MM.1S (cell line): ENCODE measurements around the gene CT45A9.
"Not testable (repeated sequence)": the region's sequence is repeated elsewhere in the genome, so short reads cannot be mapped to it uniquely, and the experiment has no call there.

Experiments
- DNase-seq: peaks from one replicate; pipeline ENCODE4 v3.0.0-alpha.2; 2015
- H2AFZ ChIP-seq: fragments of 300-600 bp; sonication (generic); 2 replicates; pipeline ENCODE4 v1.6.0; 2016; ENCODE audit warnings: antibody characterized with exemption, low read length
- H3F3A ChIP-seq: fragments of 300-600 bp; sonication (generic); 2 replicates; pipeline ENCODE4 v1.6.1; 2016; ENCODE audit warnings: mild to moderate bottlenecking, antibody characterized with exemption, low read length, moderate library complexity, mixed read lengths; ENCODE audit not compliant: insufficient read depth
- H3K27ac ChIP-seq: fragments of 300-600 bp; sonication (generic); 2 replicates; pipeline ENCODE4 v1.5.1; 2016; ENCODE audit warnings: mild to moderate bottlenecking, low read length
- H3K27me3 ChIP-seq: fragments of 300-600 bp; sonication (generic); replicated peaks from 2 replicates; pipeline ENCODE4 v1.6.0; 2016; ENCODE audit warnings: low read length; ENCODE audit not compliant: insufficient read depth
- H3K36me3 ChIP-seq: fragments of 300-600 bp; sonication (generic); replicated peaks from 2 replicates; pipeline ENCODE4 v1.6.1; 2016; ENCODE audit warnings: mild to moderate bottlenecking, low read length, mixed read lengths; ENCODE audit not compliant: insufficient read depth
- H3K4me1 ChIP-seq: fragments of 300-600 bp; sonication (generic); 2 replicates; pipeline ENCODE4 v1.6.1; 2016; ENCODE audit warnings: low read length, mixed read lengths
- H3K4me2 ChIP-seq: fragments of 300-600 bp; sonication (generic); 2 replicates; pipeline ENCODE4 v1.6.0; 2016; ENCODE audit warnings: low read depth, low read length
- H3K4me3 ChIP-seq: fragments of 300-600 bp; sonication (generic); 2 replicates; pipeline ENCODE4 v1.5.1; 2016; ENCODE audit warnings: low read length, mixed read lengths
- H3K79me2 ChIP-seq: fragments of 300-600 bp; sonication (generic); 2 replicates; pipeline ENCODE4 v1.6.1; 2016; ENCODE audit warnings: mixed run types, low read length, mixed read lengths
- H3K9ac ChIP-seq: fragments of 300-600 bp; sonication (generic); 2 replicates; pipeline ENCODE4 v1.6.1; 2016; ENCODE audit warnings: low read length, mixed read lengths
- H3K9me2 ChIP-seq: fragments of 300-600 bp; sonication (generic); replicated peaks from 2 replicates; pipeline ENCODE4 v1.6.1; 2016; ENCODE audit warnings: mild to moderate bottlenecking, low read length, mixed read lengths; ENCODE audit not compliant: insufficient read depth
- H3K9me3 ChIP-seq: fragments of 300-600 bp; sonication (generic); replicated peaks from 2 replicates; pipeline ENCODE4 v1.6.1; 2016; ENCODE audit warnings: mild to moderate bottlenecking, low read length, mixed read lengths; ENCODE audit not compliant: insufficient read depth
- H4K20me1 ChIP-seq: fragments of 300-600 bp; sonication (generic); 2 replicates; pipeline ENCODE4 v1.6.1; 2016; ENCODE audit warnings: mild to moderate bottlenecking, low read length, moderate library complexity, mixed read lengths; ENCODE audit not compliant: insufficient read depth
- TF ChIP-seq, protein P1 (sequence below): fragments of 300-600 bp; sonication (generic); IDR thresholded peaks from 2 replicates; pipeline ENCODE4 v1.5.1; 2016; ENCODE audit warnings: antibody characterized with exemption, low read length, mixed read lengths

Gene CT45A9

DNA sequence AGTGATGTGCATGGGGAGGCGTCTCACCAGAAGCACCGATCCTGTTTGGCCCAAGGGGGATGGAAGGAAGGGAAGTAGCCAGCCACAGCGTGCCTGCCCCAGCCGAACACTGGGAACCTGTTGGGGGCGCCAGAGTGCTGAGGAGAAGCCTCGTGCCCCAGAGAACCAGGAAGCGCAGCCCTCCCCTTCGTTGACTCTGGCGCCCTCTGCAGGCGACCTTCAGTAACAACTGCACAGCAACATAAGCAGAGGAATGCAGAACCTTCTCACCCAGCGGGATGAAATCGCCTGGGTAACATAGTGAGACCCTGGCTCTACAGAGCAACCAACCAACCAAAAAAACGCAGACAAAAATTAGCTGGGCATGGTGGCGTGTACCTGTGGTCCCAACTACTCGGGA, 17.4 kb upstream of the CT45A9 start:
- not testable (repeated sequence) for H3K27me3 ChIP-seq, H3K4me1 ChIP-seq, H3K4me2 ChIP-seq, H3K9me2 ChIP-seq, H3K9me3 ChIP-seq, H2AFZ ChIP-seq, H3K27ac ChIP-seq, H3K9ac ChIP-seq, H3K4me3 ChIP-seq, H3K36me3 ChIP-seq, H3K79me2 ChIP-seq, H3F3A ChIP-seq, H4K20me1 ChIP-seq
- TF ChIP-seq, protein P1, sequence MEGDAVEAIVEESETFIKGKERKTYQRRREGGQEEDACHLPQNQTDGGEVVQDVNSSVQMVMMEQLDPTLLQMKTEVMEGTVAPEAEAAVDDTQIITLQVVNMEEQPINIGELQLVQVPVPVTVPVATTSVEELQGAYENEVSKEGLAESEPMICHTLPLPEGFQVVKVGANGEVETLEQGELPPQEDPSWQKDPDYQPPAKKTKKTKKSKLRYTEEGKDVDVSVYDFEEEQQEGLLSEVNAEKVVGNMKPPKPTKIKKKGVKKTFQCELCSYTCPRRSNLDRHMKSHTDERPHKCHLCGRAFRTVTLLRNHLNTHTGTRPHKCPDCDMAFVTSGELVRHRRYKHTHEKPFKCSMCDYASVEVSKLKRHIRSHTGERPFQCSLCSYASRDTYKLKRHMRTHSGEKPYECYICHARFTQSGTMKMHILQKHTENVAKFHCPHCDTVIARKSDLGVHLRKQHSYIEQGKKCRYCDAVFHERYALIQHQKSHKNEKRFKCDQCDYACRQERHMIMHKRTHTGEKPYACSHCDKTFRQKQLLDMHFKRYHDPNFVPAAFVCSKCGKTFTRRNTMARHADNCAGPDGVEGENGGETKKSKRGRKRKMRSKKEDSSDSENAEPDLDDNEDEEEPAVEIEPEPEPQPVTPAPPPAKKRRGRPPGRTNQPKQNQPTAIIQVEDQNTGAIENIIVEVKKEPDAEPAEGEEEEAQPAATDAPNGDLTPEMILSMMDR = peak; percentile 31
- DNase-seq = peak; percentile 9

GRCh38 chrX:135888230-135888629, 16.6 kb upstream of the CT45A9 start:
- H3K9me3 ChIP-seq, H3K36me3 ChIP-seq, DNase-seq, H3K9ac ChIP-seq, H3K27ac ChIP-seq, H3K79me2 ChIP-seq, H3K9me2 ChIP-seq, H3K4me2 ChIP-seq, H2AFZ ChIP-seq, H3F3A ChIP-seq, H3K4me1 ChIP-seq, H3K4me3 ChIP-seq, H4K20me1 ChIP-seq, H3K27me3 ChIP-seq: not testable (repeated sequence)

DNA sequence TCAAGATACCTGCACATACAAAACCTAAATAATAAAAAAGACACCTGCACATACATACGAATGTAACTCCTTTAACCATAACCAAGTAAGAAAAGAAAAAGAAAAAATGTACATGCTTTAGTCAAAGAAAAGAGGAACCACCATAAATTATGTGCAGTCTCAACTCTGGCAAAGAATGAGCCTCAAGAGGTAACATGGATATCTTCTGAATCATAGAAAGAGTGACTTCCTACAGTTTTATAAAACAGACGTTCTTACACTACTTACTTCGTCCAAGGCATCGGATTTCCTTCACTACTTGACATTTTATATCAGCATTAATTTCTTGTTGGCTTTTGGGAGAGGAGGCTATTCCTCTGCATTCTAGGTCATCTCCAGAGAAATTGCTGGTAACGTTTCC, 11.1 kb upstream of the CT45A9 start:
- H2AFZ ChIP-seq, H3K27ac ChIP-seq, H3F3A ChIP-seq, H3K27me3 ChIP-seq, H4K20me1 ChIP-seq, H3K4me2 ChIP-seq, H3K4me3 ChIP-seq, H3K4me1 ChIP-seq, DNase-seq, H3K9ac ChIP-seq, H3K79me2 ChIP-seq, H3K36me3 ChIP-seq, H3K9me3 ChIP-seq, H3K9me2 ChIP-seq: not testable (repeated sequence)

DNA sequence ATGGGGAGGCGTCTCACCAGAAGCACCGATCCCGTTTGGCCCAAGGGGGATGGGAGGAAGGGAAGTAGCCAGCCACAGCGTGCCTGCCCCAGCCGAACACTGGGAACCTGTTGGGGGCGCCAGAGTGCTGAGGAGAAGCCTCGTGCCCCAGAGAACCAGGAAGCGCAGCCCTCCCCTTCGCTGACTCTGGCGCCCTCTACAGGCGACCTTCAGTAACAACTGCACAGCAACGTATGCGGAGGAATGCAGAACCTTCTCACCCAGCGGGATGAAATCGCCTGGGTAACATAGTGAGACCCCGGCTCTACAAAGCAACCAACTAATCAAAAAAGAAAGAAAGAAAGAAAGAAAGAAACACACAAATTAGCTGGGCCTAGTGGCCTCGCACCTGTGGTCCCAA, 17.2 kb downstream of the CT45A9 start, which contains the start of gene CT45A8:
CT45A8 (minus strand) TSS at position 101 of the 400 bp plus-strand sequence. CDS start 3,755 bp downstream, outside the sequence.
- H3K27ac ChIP-seq, H3K36me3 ChIP-seq, H4K20me1 ChIP-seq, H3K4me3 ChIP-seq, H2AFZ ChIP-seq, H3K9me3 ChIP-seq, H3K79me2 ChIP-seq, H3K9me2 ChIP-seq, H3K9ac ChIP-seq, DNase-seq, H3F3A ChIP-seq, H3K4me1 ChIP-seq, H3K27me3 ChIP-seq, H3K4me2 ChIP-seq: not testable (repeated sequence)

- H3K4me1 ChIP-seq, H3K9me3 ChIP-seq, H3K27me3 ChIP-seq, H3K4me2 ChIP-seq, H3K4me3 ChIP-seq, H4K20me1 ChIP-seq, H2AFZ ChIP-seq, DNase-seq, H3K9ac ChIP-seq, H3K79me2 ChIP-seq, H3K27ac ChIP-seq, H3K36me3 ChIP-seq, H3K9me2 ChIP-seq, H3F3A ChIP-seq: not testable (repeated sequence)
These were observed 34.4 kb downstream of the CT45A9 start, which contains the start of gene CT45A7 for GRCh38 chrX:135837180-135837579. Gene CT45A7, minus strand, starts transcription at chrX:135837280. Its CDS starts 3,747 bp downstream, at chrX:135833533.

GRCh38 chrX:135819912-135820311, 51.7 kb downstream of the CT45A9 start, which contains the start of gene CT45A2:
Gene CT45A2, minus strand, starts transcription at chrX:135820012. Its CDS starts 3,747 bp downstream, at chrX:135816265.
- H3K4me3 ChIP-seq, H4K20me1 ChIP-seq, H3K36me3 ChIP-seq, H3K9me2 ChIP-seq, H3K9me3 ChIP-seq, H3F3A ChIP-seq, H3K27ac ChIP-seq, H2AFZ ChIP-seq, H3K79me2 ChIP-seq, H3K9ac ChIP-seq, H3K4me2 ChIP-seq, H3K4me1 ChIP-seq, DNase-seq, H3K27me3 ChIP-seq: not testable (repeated sequence)
